ENCODE results near the gene STRA8.

DNA sequence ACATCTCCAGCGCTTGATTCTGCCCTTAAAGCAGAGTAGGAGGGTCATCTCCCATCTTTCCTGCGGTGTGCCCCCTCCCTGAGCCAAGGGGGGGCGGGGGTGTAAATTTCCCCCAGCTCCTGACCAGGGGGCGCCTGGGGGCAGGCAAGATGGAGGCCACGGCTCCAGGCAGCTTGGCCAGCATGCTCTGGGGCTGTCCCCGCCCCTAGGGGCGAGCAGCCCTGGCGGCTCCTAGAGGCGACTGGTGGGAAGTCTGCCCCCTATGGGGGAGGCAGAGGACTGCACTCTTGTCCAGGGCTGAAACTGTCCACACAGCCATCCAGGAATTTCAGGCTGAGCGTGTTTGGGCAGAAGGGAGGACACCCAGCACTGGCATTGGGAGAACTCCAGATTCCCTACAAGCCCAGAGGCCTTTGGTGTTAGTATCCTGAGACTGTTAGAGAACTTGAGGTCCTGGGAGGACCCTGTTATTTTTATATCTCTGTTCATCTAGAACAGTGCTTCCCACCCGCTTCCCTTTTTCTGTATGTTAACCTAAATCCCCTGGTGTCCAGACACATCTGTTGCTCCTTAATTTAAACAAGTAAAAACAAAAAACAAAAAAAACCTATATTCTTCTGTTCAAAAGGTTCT lies 4.6 kb downstream of the STRA8 start:
- TF ChIP-seq POLR2AphosphoS5 (IDR thresholded peaks at IDR 0.05), result no peak
- TF ChIP-seq, protein P1, sequence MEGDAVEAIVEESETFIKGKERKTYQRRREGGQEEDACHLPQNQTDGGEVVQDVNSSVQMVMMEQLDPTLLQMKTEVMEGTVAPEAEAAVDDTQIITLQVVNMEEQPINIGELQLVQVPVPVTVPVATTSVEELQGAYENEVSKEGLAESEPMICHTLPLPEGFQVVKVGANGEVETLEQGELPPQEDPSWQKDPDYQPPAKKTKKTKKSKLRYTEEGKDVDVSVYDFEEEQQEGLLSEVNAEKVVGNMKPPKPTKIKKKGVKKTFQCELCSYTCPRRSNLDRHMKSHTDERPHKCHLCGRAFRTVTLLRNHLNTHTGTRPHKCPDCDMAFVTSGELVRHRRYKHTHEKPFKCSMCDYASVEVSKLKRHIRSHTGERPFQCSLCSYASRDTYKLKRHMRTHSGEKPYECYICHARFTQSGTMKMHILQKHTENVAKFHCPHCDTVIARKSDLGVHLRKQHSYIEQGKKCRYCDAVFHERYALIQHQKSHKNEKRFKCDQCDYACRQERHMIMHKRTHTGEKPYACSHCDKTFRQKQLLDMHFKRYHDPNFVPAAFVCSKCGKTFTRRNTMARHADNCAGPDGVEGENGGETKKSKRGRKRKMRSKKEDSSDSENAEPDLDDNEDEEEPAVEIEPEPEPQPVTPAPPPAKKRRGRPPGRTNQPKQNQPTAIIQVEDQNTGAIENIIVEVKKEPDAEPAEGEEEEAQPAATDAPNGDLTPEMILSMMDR (IDR thresholded peaks at IDR 0.05), result no peak
- TF ChIP-seq POLR2A (IDR thresholded peaks at IDR 0.05), result no peak
- no peak for TF ChIP-seq EP300 (IDR thresholded peaks at IDR 0.05)
